ENCODE measurements around the gene KCNE3.

KCNE3 gene

GRCh38 chr11:74494916-74495315 lies 27.6 kb upstream of the KCNE3 start:
- ChIA-PET CTCF (interaction anchor here (0.8 to 2.6 kb wide), 3 partner anchors 8 to 45 kb away, joined by 4 to 9 read pairs (median 5); no protein-coding TSS in a partner anchor), POLR2A (no interaction called here)
- no peak for DNase-seq (ENCODE audit: low read depth, low spot score)
- no peak overlapping the region for H3K4me3 ChIP-seq (ENCODE audit: low read depth, low read length)
- no peak for TF ChIP-seq CTCF (IDR thresholded peaks at IDR 0.05; ENCODE audit: insufficient read depth, low read length, missing control alignments)

- no peak for DNase-seq (ENCODE audit: low read depth, low spot score)
- POLR2A ChIA-PET, result interaction anchor here (0.5 to 1.3 kb wide), 4 partner anchors 9 to 1601 kb away, joined by 3 to 5 read pairs (median 3); partner anchors contain the start of gene PGM2L1
- CTCF ChIA-PET, result interaction anchor here (0.8 to 2.6 kb wide), 10 partner anchors 9 to 748 kb away, joined by 3 to 9 read pairs (median 3); no protein-coding TSS in a partner anchor
- no peak for TF ChIP-seq CTCF (IDR thresholded peaks at IDR 0.05; ENCODE audit: insufficient read depth, low read length, missing control alignments)
- H3K4me3 ChIP-seq (ENCODE audit: low read depth, low read length), result peak overlapping the region; percentile 75
Observed at GRCh38 chr11:74493791-74494630, 26.7 kb upstream of the KCNE3 start.

GRCh38 chr11:74492974-74493790 lies 25.8 kb upstream of the KCNE3 start, which contains the start of gene LIPT2:
Gene LIPT2 (minus strand): TSS chr11:74493724. CDS start chr11:74493703, 21 bp downstream.
- peak; percentile 58 for DNase-seq (ENCODE audit: low read depth, low spot score)
- ChIA-PET CTCF (interaction anchor here (0.8 to 2.6 kb wide), 12 partner anchors 10 to 749 kb away, joined by 3 to 9 read pairs (median 3); no protein-coding TSS in a partner anchor), POLR2A (interaction anchor here (0.6 to 1.3 kb wide), 5 partner anchors 10 to 1602 kb away, joined by 3 to 5 read pairs (median 3); partner anchors contain the start of gene PGM2L1)
- peak within 1 kb of the TSS; percentile 75 for H3K4me3 ChIP-seq (ENCODE audit: low read depth, low read length)
- no peak for TF ChIP-seq CTCF (IDR thresholded peaks at IDR 0.05; ENCODE audit: insufficient read depth, low read length, missing control alignments)

GRCh38 chr11:74492084-74492483 lies 24.7 kb upstream of the KCNE3 start:
- ChIA-PET POLR2A (no interaction called here), CTCF (interaction anchor here (1.3 to 1.5 kb wide), 3 partner anchors 21 to 210 kb away, joined by 3 to 6 read pairs (median 5); no protein-coding TSS in a partner anchor)
- no peak for TF ChIP-seq CTCF (IDR thresholded peaks at IDR 0.05; ENCODE audit: insufficient read depth, low read length, missing control alignments)
- H3K4me3 ChIP-seq (ENCODE audit: low read depth, low read length), result no peak overlapping the region
- DNase-seq (ENCODE audit: low read depth, low spot score), result no peak

- no peak overlapping the region for H3K4me3 ChIP-seq (ENCODE audit: low read depth, low read length)
- no peak for TF ChIP-seq CTCF (IDR thresholded peaks at IDR 0.05; ENCODE audit: insufficient read depth, low read length, missing control alignments)
- DNase-seq (ENCODE audit: low read depth, low spot score), result no peak
- POLR2A ChIA-PET, result no interaction called here
- CTCF ChIA-PET, result interaction anchor here (1.3 to 1.4 kb wide), 2 partner anchors 41 to 211 kb away, joined by 4 to 5 read pairs; no protein-coding TSS in a partner anchor
Observed at GRCh38 chr11:74490941-74491340, 23.6 kb upstream of the KCNE3 start.
